T47D (cell line): ENCODE results near the gene BTBD18.

ENCODE experiments used
- DNase-seq, 2 experiments: peaks; one replicate each; pipeline versions ENCODE4 v3.0.0 to v3.0.0-alpha.2; 2011 to 2012; ENCODE audit warnings: low read depth in 1 of 2, low spot score in 1 of 2
- JUND ChIP-seq: IDR thresholded peaks from 2 replicates; pipeline ENCODE4 v1.6.1; 2012; ENCODE audit warnings: low read depth
- in situ Hi-C: cut with HindIII; loops from 2 replicates; pipeline ENCODE4 v1.10.0; 2016; ENCODE audit warnings: low sequenced_read_pairs, low pct_unique_long_range_greater_than_20kb

Gene BTBD18

GRCh38 chr11:57751676-57752253 is at the start of gene BTBD18:
Gene BTBD18 (minus strand): TSS chr11:57751819. CDS start chr11:57751188, 631 bp downstream.
- no peak for TF ChIP-seq JUND
- peak; percentile 81 to 92 for DNase-seq
- in situ Hi-C loops, result no loop called here

- TF ChIP-seq JUND, result no peak
- no peak for DNase-seq
- in situ Hi-C loops, result no loop called here
Measured at GRCh38 chr11:57801183-57801485, 49.5 kb upstream of the BTBD18 start.

GRCh38 chr11:57800444-57801182 is 49.0 kb upstream of the BTBD18 start:
- in situ Hi-C loops, result no loop called here
- TF ChIP-seq JUND, result peak; percentile 80
- peak; percentile 73 to 99 for DNase-seq

GRCh38 chr11:57798905-57799559 is 47.4 kb upstream of the BTBD18 start:
- in situ Hi-C loops, result no loop called here
- peak; percentile 41 to 87 for DNase-seq

GRCh38 chr11:57793351-57794115 is 41.9 kb upstream of the BTBD18 start:
- in situ Hi-C loops, result no loop called here
- no peak for TF ChIP-seq JUND
- no peak for DNase-seq

More at GRCh38 chr11:57798905-57799559, 47.4 kb upstream of the BTBD18 start:
- TF ChIP-seq JUND, result no peak; the same call in 1 of the 2 replicates

- no peak for TF ChIP-seq JUND
- peak in 1 of 2 experiments; percentile 42 for DNase-seq
- in situ Hi-C loops, result no loop called here
Measured at GRCh38 chr11:57792870-57793269, 41.3 kb upstream of the BTBD18 start.

GRCh38 chr11:57792060-57792541 is 40.5 kb upstream of the BTBD18 start:
- in situ Hi-C loops, result no loop called here
- no peak for TF ChIP-seq JUND
- peak in 1 of 2 experiments; percentile 45 for DNase-seq

GRCh38 chr11:57791321-57792059 is 39.9 kb upstream of the BTBD18 start:
- TF ChIP-seq JUND, result no peak
- DNase-seq, result no peak
- in situ Hi-C loops, result no loop called here

GRCh38 chr11:57788703-57789088 is 37.1 kb upstream of the BTBD18 start:
- no peak for TF ChIP-seq JUND
- in situ Hi-C loops, result no loop called here

GRCh38 chr11:57787920-57788702 is 36.5 kb upstream of the BTBD18 start:
- TF ChIP-seq JUND, result no peak
- DNase-seq, result no peak
- in situ Hi-C loops, result no loop called here

More at GRCh38 chr11:57788703-57789088, 37.1 kb upstream of the BTBD18 start:
- DNase-seq, result no peak

GRCh38 chr11:57787006-57787604 is 35.5 kb upstream of the BTBD18 start:
- TF ChIP-seq JUND, result no peak
- in situ Hi-C loops, result no loop called here
- no peak for DNase-seq
